Stimulated activated CD4-positive, alpha-beta T cell treated with anti-CD3 and anti-CD28 coated beads, Interleukin-2, amount 100 ng/mL, for 24 hours (primary cell): Measurements from ENCODE around the gene MAST1.
"Not testable (repeated sequence)": the region's sequence is repeated elsewhere in the genome, so short reads cannot be mapped to it uniquely, and the experiment has no call there.

Source experiments
- DNase-seq, 2 donors: peaks; one replicate each; pipeline ENCODE4 v3.0.0-alpha.2; 2020

The MAST1 gene

DNA sequence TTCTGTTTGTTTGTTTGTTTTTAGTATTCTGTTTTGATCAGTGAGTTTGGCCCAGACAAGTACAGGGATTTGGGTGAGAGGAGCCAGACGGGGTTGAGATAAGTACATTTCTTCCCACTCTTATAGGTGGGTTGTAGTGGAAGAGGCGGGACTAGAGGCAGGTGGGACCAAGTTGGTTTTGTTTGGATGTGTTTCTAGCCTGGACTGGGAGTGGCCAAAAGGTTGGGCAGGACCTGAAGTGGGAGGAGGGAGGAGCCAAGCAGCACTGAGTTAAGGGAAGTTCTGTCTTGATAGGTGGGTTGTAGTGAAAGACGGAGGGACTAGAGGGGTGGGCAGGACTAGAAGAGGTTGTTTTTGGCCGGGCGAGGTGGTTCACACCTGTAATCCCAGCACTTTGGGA, 33.9 kb downstream of the MAST1 start:
- DNase-seq: no peak

GRCh38 chr19:12872941-12873890, 34.9 kb downstream of the MAST1 start:
- peak; percentile 50 to 63 for DNase-seq

GRCh38 chr19:12873891-12874745, 35.8 kb downstream of the MAST1 start:
- DNase-seq: no peak

- DNase-seq: no peak
These were observed 36.8 kb downstream of the MAST1 start for GRCh38 chr19:12875086-12875485.

DNA sequence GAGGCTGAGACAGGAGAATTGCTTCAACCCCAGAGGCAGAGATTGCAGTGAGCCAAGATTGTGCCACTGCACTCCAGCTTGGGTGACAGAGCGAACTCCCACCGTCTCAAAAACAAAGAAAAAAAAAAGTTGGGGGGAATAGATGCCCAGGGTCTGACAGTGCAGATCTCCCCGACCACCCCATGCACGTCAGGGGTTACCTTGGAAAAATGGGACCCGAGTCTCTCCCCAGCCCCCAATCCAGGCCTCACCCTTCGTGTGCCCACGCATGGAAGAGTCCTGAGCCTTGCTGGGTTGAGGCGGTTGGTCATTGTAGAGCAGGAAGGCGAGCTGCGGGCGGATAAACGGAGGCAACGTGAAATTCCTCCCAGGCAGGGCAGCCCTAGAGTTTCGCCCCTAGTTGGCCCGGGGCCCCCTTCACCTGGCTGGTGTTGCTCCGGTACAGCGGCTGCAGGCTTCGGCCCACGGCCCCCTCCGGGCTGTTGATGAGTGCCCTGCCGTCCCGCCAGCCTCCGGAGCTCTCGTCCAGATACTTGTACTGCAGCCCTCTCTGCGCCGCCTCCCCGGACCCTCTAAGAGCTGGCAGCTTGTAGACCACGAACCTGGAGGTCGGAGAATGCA, 42.3 kb downstream of the MAST1 start:
- peak in 1 of 2 donors; percentile 31 for DNase-seq

GRCh38 chr19:12881172-12881808, 43.0 kb downstream of the MAST1 start, which contains the start of gene DNASE2:
DNASE2 (minus strand) TSS chr19:12881449; CDS start chr19:12881375, 74 bp downstream.
- peak; percentile 92 to 97 for DNase-seq

DNA sequence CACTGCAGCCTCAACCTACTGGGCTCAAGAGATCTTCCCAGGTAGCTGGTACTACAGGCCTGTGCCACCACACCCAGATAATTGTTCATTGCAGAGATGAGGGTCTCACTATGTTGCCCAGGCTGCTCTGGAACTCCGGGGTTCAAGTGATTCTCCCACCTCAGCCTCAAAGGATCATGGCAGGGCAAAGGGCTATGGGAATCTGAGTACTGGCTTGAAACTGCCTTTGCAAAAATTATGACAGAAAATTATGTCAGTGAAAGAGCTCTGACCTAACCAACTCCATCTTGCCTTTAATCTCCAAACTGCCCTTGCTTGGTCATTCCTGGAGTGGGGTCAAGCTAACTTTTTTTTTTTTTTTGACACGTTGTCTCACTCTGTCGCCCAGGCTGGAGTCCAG, 44.3 kb downstream of the MAST1 start:
- no peak for DNase-seq

- DNase-seq: no peak
These were observed 45.9 kb downstream of the MAST1 start for GRCh38 chr19:12884202-12884601.

GRCh38 chr19:12884627-12884925, 46.3 kb downstream of the MAST1 start:
- no peak for DNase-seq

DNA sequence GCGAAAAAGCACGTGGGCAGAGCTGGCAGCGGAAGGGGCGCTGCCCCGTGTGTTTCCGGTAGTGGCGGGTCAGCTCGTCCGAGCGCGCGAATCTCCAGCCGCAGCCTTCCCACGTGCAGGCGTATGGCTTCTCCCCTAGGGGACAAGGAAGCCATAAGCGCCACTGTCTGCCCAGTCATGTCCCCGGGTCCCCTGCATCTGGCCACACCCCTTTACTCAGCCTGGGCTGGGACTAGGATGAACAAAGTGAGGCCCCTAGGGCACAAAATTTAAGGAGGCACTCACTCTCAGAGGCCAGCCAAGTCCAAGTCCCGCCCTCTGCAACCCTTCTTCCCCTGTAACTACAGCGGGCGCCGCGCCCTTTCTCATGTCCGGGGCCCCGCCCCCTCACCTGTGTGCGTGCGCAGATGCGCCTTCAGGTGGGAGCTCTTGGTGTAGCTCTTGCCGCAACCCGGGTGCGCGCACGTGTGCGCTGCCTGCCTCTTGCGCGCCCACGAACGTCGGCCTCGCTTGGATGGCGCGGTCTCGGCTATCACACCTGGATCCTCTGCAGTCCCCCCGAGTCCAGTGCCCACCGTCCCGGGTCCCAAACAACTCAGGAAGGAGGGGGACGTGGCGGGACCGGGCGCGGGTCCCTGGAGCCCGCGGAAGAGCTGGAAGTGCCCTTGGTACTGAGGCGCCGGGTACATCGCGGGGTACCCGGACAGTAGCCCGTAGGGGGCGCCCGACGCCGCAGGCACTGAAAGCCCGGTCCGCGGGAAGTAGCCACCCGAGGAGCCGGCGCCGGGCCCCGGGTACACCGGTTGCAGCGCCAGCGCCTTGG, 46.8 kb downstream of the MAST1 start:
- DNase-seq: peak; percentile 90 to 95

- no peak for DNase-seq
These were observed 47.7 kb downstream of the MAST1 start for GRCh38 chr19:12885749-12886650.

- no peak for DNase-seq
These were observed 48.3 kb downstream of the MAST1 start for GRCh38 chr19:12886651-12886968.

- no peak for DNase-seq
These were observed 48.8 kb downstream of the MAST1 start, which contains the start of gene KLF1 for GRCh38 chr19:12886969-12887747. KLF1 (minus strand) TSS chr19:12887201; CDS start chr19:12887140, 61 bp downstream.

DNA sequence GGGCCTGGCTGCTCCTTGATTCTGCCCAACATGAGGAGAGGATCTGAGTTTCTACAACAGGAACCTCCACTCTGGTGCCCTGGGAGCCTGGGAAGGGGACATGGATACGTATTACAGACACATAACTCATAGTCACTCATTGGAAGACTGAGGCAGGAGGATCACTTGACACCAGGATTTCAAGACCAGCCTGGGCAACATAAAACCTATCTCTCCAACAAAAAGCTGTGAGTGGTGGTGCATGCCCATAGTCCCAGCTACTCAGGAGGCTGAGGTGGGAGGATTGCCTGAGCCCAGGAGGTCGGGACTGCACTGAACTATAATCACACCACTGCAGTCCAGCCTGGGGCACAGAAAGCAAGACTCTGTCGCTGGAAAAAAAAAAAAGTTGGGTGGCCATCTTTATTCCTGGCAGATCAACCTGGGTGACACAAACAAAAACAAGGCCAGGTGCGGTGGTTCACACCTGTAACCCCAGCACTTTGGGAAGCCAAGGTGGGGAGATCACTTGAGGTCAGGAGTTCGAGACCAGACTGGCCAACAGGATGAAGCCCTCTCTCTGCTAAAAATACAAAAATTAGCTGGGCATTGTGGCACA, 49.8 kb downstream of the MAST1 start:
- no peak for DNase-seq

GRCh38 chr19:12890299-12890786, 52.0 kb downstream of the MAST1 start:
- not testable (repeated sequence) for DNase-seq

- peak; percentile 95 to 96 for DNase-seq
These were observed 52.7 kb downstream of the MAST1 start, which contains the start of gene GCDH for GRCh38 chr19:12890787-12891552. GCDH (plus strand) TSS chr19:12891160; CDS start chr19:12891305, 145 bp downstream.

GRCh38 chr19:12891553-12892021, 53.3 kb downstream of the MAST1 start:
- DNase-seq: no peak

GRCh38 chr19:12893582-12893981, 55.3 kb downstream of the MAST1 start:
- no peak for DNase-seq
